Neural progenitor cell (in vitro differentiated cells): ENCODE results near the gene RBM47. TPM values are rescaled to one million over a fixed set of nuclear protein-coding genes. Genes with fewer than 3 reads are reported as not detected.

Source experiments
- DNase-seq: peaks from one replicate; pipeline ENCODE4 v3.0.0-alpha.2; 2016; ENCODE audit warnings: low spot score
- H2AFZ ChIP-seq: fragments of 200-600 bp; sonication (generic); replicated peaks from 2 replicates; pipeline ENCODE4 v1.6.1; 2016; ENCODE audit warnings: antibody characterized with exemption
- H3F3A ChIP-seq: fragments of 200-600 bp; sonication (generic); 2 replicates; pipeline ENCODE4 v1.6.1; 2016; ENCODE audit warnings: antibody characterized with exemption, low read depth
- H3K27ac ChIP-seq: fragments of 200-600 bp; sonication (generic); 2 replicates; pipeline ENCODE4 v1.5.1; 2016; ENCODE audit warnings: mild to moderate bottlenecking
- H3K27me3 ChIP-seq: fragments of 200-600 bp; sonication (generic); 2 replicates; pipeline ENCODE4 v1.6.1; 2016; ENCODE audit warnings: mild to moderate bottlenecking, moderate library complexity
- H3K36me3 ChIP-seq: fragments of 200-600 bp; sonication (generic); 2 replicates; pipeline ENCODE4 v1.5.1; 2016
- H3K4me1 ChIP-seq: fragments of 200-600 bp; sonication (generic); 2 replicates; pipeline ENCODE4 v1.6.1; 2016; ENCODE audit warnings: mixed run types
- H3K4me2 ChIP-seq: fragments of 200-600 bp; sonication (generic); 2 replicates; pipeline ENCODE4 v1.6.1; 2016
- H3K4me3 ChIP-seq: fragments of 200-600 bp; sonication (generic); 2 replicates; pipeline ENCODE4 v1.5.1; 2016
- H3K79me2 ChIP-seq: fragments of 200-600 bp; sonication (generic); 2 replicates; pipeline ENCODE4 v1.6.1; 2016; ENCODE audit warnings: low read depth
- H3K9ac ChIP-seq: fragments of 200-600 bp; sonication (generic); 2 replicates; pipeline ENCODE4 v1.6.1; 2016
- H3K9me3 ChIP-seq: fragments of 200-600 bp; sonication (generic); 2 replicates; pipeline ENCODE4 v1.5.1; 2016; ENCODE audit warnings: low read depth
- H4K20me1 ChIP-seq: fragments of 200-600 bp; sonication (generic); 2 replicates; pipeline ENCODE4 v1.6.1; 2016; ENCODE audit warnings: low read depth
- H3K27ac Mint-ChIP-seq: 3 replicates; pipeline ENCODE4 v1.8.0; 2021; ENCODE audit warnings: mixed read lengths
- H3K27me3 Mint-ChIP-seq: 2 replicates; pipeline ENCODE4 v1.8.0; 2022; ENCODE audit warnings: low read depth, mild to moderate bottlenecking, inconsistent platforms, moderate library complexity, mixed read lengths; ENCODE audit not compliant: insufficient read depth
- H3K36me3 Mint-ChIP-seq: 3 replicates; pipeline ENCODE4 v1.8.0; 2021; ENCODE audit warnings: mixed read lengths
- H3K4me1 Mint-ChIP-seq: 3 replicates; pipeline ENCODE4 v1.8.0; 2021; ENCODE audit warnings: mixed read lengths
- H3K4me3 Mint-ChIP-seq: 3 replicates; pipeline ENCODE4 v1.8.0; 2021; ENCODE audit warnings: mild to moderate bottlenecking, moderate library complexity, mixed read lengths
- H3K9me3 Mint-ChIP-seq: 3 replicates; pipeline ENCODE4 v1.8.0; 2020; ENCODE audit warnings: mixed read lengths
- EZH2 ChIP-seq: fragments of 200-600 bp; sonication (generic); IDR thresholded peaks from 2 replicates; pipeline ENCODE4 v1.6.1; 2017; ENCODE audit warnings: antibody characterized with exemption, mild to moderate bottlenecking, moderate library complexity
- EZH2phosphoT487 ChIP-seq: fragments of 200-600 bp; sonication (generic); IDR thresholded peaks from 2 replicates; pipeline ENCODE4 v1.6.1; 2017; ENCODE audit warnings: antibody characterized with exemption
- total RNA-seq: library from RNA; depleted of rRNA; stranded (reverse); fragments of >200 nt; gene quantifications from 2 replicates; pipeline ENCODE4 v1.2.3, GENCODE V29; 2015; ENCODE audit warnings: low replicate concordance
- TF ChIP-seq, protein P1 (sequence below): fragments of 200-600 bp; sonication (generic); IDR thresholded peaks from 2 replicates; pipeline ENCODE4 v1.5.1; 2017; ENCODE audit warnings: antibody characterized with exemption, mild to moderate bottlenecking

The RBM47 gene
- total RNA-seq, 1 donor from 2014 or later = 2.9 TPM

DNA sequence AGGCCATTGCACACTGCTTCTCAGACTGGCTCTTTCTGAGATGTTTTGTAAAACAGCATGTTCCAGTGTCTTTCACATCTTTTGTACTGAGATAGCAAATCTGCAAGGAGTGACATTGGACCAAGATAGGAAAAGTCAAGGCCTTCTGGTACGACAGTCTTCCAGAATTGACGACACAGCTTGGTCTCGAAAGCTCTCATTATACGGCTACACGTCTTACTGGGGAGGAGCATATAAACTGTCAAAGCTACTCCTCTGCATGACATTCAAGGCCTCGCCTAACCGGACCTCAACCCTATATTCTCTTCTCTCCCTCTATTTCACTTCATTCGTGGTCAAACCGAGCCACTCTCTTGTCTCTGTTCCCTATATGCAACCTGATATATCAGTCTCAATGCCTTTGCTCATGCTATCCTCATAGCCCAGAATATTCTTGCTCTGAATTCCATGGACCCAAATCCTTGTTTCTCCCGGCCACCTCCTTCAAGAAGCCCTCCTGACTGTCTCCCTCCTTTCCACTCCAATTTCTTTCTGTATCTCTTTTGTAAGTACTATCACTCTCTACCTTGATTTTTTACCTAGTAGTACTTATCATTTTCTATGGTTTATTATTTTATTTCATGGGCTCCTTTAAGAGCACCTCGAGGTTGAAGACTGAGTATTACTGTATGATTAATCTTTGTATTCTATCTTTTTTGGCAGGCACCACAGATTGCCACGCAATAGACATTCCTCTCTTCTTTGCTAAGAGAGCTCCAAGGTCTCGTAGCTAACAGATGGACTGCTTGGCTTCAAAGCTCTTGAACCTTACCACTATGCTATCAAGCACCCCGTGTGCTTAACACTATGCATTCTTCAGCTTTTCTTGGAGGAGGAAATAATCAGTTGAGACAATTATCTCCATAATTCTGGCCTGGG is 35.1 kb downstream of the RBM47 start:
- no peak overlapping the region for H3K4me2 ChIP-seq
- peaks cover 2% of the 10 kb centered on the region for H3K4me1 Mint-ChIP-seq
- H3K9me3 ChIP-seq = no peaks in the 10 kb centered on the region
- no peaks in the 10 kb centered on the region for H3K27me3 ChIP-seq
- H3K4me1 ChIP-seq = no peaks in the 10 kb centered on the region
- no peak overlapping the region for H3K27ac ChIP-seq
- H3F3A ChIP-seq = no peaks in the 10 kb centered on the region
- no peak overlapping the region for H2AFZ ChIP-seq
- H3K4me3 ChIP-seq = no peak overlapping the region
- H3K9me3 Mint-ChIP-seq = peaks cover 2% of the 10 kb centered on the region
- H3K36me3 Mint-ChIP-seq = no peaks in the 10 kb centered on the region
- no peak overlapping the region for H3K9ac ChIP-seq
- H3K4me3 Mint-ChIP-seq = no peak overlapping the region
- H3K36me3 ChIP-seq = no peaks in the 10 kb centered on the region
- TF ChIP-seq, protein P1, sequence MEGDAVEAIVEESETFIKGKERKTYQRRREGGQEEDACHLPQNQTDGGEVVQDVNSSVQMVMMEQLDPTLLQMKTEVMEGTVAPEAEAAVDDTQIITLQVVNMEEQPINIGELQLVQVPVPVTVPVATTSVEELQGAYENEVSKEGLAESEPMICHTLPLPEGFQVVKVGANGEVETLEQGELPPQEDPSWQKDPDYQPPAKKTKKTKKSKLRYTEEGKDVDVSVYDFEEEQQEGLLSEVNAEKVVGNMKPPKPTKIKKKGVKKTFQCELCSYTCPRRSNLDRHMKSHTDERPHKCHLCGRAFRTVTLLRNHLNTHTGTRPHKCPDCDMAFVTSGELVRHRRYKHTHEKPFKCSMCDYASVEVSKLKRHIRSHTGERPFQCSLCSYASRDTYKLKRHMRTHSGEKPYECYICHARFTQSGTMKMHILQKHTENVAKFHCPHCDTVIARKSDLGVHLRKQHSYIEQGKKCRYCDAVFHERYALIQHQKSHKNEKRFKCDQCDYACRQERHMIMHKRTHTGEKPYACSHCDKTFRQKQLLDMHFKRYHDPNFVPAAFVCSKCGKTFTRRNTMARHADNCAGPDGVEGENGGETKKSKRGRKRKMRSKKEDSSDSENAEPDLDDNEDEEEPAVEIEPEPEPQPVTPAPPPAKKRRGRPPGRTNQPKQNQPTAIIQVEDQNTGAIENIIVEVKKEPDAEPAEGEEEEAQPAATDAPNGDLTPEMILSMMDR = no peak
- H3K27ac Mint-ChIP-seq = no peak overlapping the region
- H3K79me2 ChIP-seq = no peaks in the 10 kb centered on the region
- peaks cover 3% of the 10 kb centered on the region for H3K27me3 Mint-ChIP-seq
- no peaks in the 10 kb centered on the region for H4K20me1 ChIP-seq
- DNase-seq = no peak

DNA sequence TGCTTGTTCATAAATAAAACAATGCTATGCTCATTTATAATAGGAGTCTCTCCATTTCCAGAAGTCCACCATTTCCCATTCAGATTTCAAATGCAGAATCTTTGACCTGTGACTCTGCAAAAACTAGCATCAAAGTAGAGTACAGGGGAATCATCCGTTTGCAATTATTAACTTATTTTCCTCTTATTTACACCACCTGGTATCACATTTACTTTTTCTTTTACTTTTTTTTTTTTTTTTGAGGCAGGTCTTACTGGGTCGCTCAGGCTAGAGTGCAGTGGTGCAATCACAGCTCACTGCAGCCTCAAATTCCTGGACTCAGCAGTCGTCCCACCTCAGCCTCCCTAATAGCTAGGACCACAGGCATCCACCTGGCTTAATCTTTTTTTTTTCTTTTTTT is 37.6 kb downstream of the RBM47 start:
- H3F3A ChIP-seq = no peaks in the 10 kb centered on the region
- H3K4me3 Mint-ChIP-seq = no peak overlapping the region
- no peak for DNase-seq
- TF ChIP-seq, protein P1 = no peak
- TF ChIP-seq EZH2 (no peak), EZH2phosphoT487 (no peak)
- H3K4me1 Mint-ChIP-seq = peaks cover 2% of the 10 kb centered on the region
- no peak overlapping the region for H2AFZ ChIP-seq
- H3K4me2 ChIP-seq = no peak overlapping the region
- no peaks in the 10 kb centered on the region for H3K27me3 ChIP-seq
- H3K4me1 ChIP-seq = no peaks in the 10 kb centered on the region
- H3K36me3 Mint-ChIP-seq = no peaks in the 10 kb centered on the region
- H3K9me3 ChIP-seq = no peaks in the 10 kb centered on the region
- no peaks in the 10 kb centered on the region for H3K36me3 ChIP-seq
- H3K79me2 ChIP-seq = no peaks in the 10 kb centered on the region
- no peak overlapping the region for H3K27ac Mint-ChIP-seq
- H3K27ac ChIP-seq = no peak overlapping the region
- H3K4me3 ChIP-seq = no peak overlapping the region
- no peaks in the 10 kb centered on the region for H4K20me1 ChIP-seq
- H3K9me3 Mint-ChIP-seq = peaks cover 2% of the 10 kb centered on the region
- peaks cover 2% of the 10 kb centered on the region for H3K27me3 Mint-ChIP-seq
- H3K9ac ChIP-seq = no peak overlapping the region

DNA sequence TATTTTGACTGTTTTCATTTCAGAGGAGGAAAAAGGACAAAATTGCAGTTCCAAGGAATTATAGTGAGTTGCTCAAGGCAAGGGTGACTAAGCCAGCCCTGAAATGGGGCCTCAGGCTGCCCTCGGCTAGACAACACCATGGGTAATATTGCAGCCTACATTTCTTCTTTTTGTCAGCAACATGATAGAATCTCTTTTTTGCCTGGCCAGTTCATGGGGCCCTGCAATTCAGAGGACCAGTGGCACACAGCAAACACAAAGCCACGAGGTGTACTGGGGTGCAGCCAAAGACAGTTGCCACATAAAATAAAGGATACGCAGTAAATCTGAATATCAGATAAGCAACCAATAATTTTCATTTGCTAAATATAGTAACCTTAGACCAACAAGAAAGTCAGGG is 41.8 kb downstream of the RBM47 start:
- Histone ChIP-seq H3K4me1 (peaks cover 12% of the 10 kb centered on the region), H3K27ac (no peak overlapping the region), H3K9me3 (no peaks in the 10 kb centered on the region), H4K20me1 (no peaks in the 10 kb centered on the region), H3K4me3 (no peak overlapping the region), H3K9ac (no peak overlapping the region), H2AFZ (no peak overlapping the region), H3K27me3 (no peaks in the 10 kb centered on the region), H3K4me2 (no peak overlapping the region), H3K36me3 (no peaks in the 10 kb centered on the region), H3K79me2 (no peaks in the 10 kb centered on the region), H3F3A (no peaks in the 10 kb centered on the region)
- peaks cover 2% of the 10 kb centered on the region for H3K9me3 Mint-ChIP-seq
- H3K27me3 Mint-ChIP-seq = peaks cover 2% of the 10 kb centered on the region
- H3K4me3 Mint-ChIP-seq = no peak overlapping the region
- TF ChIP-seq, protein P1 = no peak
- TF ChIP-seq EZH2 = no peak
- TF ChIP-seq EZH2phosphoT487 = no peak
- no peaks in the 10 kb centered on the region for H3K4me1 Mint-ChIP-seq
- no peaks in the 10 kb centered on the region for H3K36me3 Mint-ChIP-seq
- H3K27ac Mint-ChIP-seq = no peak overlapping the region
- no peak for DNase-seq
